HG03442 (cell line): ENCODE data around the gene SNAPC1.
A peak's percentile ranks its signal among the peaks of the same experiment; 100 is the strongest.
"Not testable (repeated sequence)": the region's sequence is repeated elsewhere in the genome, so short reads cannot be mapped to it uniquely, and the experiment has no call there.

Experiments used
- ATAC-seq: cut with Tn5 transposase; IDR thresholded peaks from one replicate; pipeline ENCODE4 v1.9.1; 2021; ENCODE audit warnings: mild to moderate bottlenecking, moderate library complexity; ENCODE audit not compliant: unreplicated experiment

The SNAPC1 gene

DNA sequence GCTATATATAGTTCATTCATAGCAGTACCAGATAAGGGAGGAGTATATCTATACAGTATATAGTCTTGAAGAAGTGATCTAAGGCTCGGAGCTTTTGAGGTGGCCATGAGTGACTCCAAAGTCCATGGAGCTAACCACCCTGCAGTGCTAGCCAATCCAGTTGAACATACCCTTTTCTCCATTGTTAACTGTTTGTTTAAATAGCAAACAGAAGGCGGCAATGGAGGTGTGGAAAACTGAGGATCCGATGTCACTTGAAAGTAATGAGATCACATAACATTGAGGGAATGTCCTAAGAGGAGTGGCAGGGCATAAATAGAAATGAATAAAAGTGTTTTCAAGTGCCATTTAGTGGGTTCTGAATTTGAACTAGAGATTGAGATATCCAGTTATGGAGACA lies 12.4 kb upstream of the SNAPC1 start:
- no peak for ATAC-seq

DNA sequence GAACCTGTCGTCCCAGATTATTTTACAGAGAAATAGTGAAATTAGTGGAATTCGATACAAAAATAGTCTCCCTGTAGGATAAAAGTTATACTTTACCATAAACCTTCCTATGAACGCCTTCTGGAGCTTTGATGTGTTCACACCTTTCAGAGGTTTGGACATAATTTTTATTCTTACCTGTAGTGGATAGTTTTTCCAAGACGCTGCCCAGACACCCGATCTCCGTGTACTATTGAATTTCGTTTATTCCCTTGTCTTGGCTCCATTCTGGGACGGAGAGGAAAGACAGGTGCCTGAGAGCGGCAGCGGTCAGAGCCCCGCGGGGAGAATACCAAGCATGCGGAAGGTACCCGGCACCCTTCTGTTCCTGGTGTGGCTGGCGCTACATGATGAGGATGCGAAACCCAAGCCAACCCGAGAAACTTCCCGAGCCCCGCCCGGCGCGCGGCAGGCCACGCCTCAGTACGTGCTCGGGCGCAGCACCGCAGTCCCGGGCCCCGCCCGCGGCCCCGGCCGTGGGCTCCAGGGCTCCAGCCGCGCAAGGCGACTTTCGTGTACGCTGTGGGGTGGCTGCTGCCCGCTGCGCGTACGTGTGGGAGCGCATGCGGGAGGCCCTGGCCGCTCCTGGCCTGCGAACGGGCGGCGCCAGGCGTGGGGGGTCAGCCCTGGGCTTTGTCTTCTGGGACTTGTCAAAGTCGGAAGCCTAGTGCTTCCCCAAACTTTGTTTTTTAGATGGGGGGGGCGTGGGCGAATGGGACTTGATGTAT lies 11.3 kb upstream of the SNAPC1 start:
- peak; percentile 90 for ATAC-seq

DNA sequence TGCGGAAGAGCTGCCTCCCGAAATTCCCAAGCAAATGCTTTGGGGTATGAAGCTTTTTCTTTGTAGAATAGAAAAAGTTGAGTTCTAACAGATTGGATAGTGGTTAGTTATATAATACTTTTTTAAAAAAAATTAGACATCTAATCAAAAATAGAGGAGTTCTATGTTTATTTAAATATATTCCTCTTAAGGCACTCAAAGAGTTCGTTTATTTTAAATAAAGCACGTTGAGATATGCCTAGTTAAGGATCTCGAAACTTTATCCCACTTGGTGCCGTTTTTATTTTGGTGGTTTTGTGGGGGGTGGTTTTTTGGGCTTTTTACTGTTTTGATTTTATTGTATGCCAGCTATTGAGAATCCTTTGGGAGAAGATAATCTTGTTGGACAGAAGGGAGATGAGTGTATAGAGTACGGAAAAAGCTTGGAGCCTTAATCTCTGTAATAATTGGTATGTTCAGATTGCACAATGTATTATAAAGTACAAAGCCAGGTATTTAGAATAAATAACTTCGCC lies 10.7 kb upstream of the SNAPC1 start:
- ATAC-seq, result no peak

DNA sequence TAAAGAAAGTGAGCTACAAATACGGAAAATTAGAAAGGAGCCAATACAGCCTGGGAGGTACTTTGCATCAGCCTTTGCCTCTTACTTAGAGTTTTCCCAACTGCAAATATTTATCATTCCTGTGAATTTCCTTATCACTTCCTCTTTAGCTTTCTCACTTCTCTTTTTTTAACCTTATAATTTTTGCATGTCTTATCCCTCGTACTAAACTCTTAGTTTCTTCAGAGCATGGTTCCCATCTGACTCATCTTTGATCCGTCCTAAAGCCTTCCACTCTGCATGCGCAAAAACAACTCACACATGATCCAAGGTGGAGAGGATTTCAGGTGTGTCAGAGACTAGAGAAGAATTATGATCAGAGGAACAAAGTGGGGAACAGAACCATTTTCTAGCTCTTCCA lies 9.6 kb upstream of the SNAPC1 start:
- peak; percentile 38 for ATAC-seq

DNA sequence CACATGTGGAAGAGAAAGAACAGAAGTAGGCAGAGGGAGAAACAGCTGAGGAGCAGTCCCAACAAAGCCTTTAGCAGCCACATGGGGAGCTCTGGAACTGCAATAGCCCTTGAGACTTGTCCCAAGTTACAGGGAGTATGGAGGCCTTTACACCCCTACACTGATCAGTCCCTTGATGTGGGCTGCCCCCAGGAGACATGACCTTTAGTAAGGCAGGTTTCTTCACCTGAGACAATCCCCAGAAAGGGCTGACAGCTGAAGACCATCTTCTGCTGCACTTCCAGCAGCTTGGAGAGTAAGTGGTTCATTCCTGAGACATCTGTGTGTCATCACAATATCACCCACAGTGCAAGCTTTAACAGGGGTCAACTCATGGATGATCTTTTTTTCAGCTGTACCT lies 8.6 kb upstream of the SNAPC1 start:
- no peak for ATAC-seq

DNA sequence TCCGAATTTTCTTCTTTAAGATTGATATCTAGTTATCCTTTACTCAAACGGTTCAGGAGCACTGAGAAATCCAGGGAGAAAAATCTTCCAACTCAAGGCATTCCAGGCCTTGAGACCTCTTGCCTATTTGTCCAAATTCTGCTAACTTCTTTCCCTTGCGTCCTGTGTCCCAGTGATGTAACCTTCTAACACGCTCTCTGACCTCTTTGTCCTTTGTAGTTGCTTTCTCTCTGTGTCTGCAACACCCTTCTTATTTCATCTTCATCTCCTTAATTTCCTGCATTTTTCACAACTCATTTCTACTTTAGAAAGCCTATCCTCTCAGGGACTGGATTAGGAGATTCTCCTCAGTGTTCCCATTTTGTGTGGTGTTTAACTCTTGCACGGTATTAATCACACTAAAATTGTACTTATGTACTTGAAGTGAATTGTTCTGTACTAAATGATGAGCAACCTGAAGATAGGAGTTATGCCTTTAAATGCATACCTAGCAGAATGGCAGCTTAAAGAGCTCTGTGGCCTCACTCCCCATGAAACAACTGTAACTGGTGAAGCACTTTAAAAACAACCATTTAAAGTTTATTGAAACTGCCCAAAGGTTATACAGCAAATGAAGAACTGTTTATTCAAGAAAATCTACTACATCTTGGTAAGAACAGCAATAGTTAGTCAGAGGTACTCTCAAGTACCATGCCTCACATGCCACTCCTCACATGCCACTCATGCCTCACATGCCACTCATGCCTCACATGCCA lies 7.4 kb upstream of the SNAPC1 start:
- ATAC-seq, result no peak

DNA sequence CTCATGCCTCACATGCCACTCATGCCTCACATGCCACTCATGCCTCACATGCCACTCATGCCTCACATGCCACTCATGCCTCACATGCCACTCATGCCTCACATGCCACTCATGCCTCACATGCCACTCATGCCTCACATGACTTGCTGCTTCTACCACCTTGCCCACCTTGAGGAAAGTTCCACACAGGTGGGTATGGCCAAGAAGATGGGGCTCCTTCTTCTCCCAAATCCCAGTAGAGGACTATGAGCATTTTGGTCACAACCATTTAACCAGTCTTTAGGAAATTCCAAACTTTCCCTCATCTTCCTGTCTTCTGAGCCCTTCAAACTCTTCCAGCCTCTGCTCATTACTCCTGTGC lies 6.9 kb upstream of the SNAPC1 start:
- ATAC-seq, result not testable (repeated sequence)

DNA sequence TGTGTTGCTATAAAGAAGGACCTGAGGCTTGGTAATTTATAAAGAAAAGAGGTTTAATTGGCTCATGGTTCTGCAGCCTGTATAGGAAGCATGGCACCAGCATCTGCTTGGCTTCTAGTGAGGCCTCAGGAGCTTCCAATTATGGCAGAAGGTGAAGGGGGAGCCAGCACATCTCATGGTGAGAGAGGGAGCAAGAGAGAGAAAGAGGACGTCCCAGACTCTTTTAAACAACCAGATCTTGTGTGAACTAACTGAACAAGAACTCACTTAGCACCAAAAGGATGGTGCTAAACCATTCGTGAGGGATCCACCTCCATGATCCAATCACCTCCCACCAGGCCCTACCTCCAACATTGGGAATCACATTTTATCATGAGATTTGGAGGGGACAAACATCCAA lies 6.1 kb upstream of the SNAPC1 start:
- no peak for ATAC-seq

DNA sequence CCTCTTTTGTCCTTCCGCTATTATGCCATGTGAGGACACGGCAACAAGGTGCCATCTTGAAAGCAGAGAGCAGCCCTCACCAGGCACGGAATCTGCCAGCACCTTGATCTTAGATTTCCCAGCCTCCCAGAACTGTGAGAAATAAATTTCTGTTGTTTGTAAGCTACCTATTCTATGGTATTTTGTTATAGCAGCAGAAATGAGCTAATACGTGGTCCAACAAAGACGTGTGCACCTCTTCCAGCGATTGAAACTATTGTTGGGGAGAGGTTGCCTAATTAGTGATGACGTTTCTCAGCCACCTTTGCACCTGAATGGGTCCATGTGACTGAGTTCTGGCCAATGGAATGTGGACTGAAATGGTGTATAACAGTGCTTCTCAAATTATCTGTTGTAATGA lies 2.3 kb upstream of the SNAPC1 start:
- ATAC-seq, result no peak

DNA sequence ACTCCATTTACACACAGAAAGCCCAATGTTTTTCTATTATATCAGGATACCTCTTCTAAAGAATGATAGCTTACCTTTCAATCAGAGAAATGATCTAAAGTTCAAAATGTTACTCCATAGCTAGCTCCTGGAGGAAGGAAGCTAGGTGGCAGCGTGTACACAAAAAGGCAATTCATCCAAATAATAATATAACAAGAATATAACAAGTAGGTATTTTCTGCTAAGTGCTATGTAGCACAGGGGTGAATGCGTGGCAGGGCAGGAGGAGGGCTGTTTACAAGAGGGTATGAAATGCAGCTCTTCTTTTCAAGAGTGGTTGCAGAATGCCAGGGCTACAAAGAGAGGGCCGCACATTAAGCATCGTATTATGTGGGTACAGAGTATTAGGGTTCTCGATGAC lies 663 bp upstream of the SNAPC1 start:
- ATAC-seq, result peak; percentile 2

DNA sequence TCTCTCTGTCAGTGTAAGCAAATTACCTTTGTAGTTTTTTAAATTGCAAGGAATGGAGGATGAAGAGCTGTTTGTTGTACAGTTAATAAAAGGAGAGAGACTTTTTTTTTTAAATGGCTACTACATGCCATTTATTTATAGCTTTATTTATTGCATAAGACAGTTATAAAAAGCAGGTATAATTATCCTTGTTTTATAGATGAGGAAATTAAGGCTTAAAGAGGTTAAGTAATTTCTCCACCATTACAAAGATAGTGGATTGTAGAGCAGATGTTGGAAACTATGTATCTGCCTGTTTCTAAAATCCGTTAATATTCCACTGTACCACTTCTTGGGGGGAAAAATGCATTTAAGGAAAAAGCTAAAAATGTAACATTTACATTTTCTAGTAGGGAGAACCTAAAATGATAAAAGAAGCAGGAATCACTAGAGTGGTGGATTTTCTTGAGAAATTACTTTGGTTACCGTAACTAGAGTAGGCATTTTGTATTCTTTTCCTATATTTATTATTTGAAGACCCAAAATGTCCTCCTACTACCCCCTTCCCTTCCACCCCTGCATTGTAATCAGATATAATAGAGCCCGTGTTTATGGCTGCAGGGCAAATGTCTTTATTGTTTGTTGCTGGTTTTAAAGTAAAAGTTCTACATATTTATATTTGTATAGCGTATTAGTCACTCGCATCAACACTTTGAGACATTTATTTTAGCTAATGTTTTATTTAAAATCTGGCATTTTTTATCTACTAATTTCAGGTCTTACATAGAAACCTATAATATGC lies 2.3 kb downstream of the SNAPC1 start:
- no peak for ATAC-seq

DNA sequence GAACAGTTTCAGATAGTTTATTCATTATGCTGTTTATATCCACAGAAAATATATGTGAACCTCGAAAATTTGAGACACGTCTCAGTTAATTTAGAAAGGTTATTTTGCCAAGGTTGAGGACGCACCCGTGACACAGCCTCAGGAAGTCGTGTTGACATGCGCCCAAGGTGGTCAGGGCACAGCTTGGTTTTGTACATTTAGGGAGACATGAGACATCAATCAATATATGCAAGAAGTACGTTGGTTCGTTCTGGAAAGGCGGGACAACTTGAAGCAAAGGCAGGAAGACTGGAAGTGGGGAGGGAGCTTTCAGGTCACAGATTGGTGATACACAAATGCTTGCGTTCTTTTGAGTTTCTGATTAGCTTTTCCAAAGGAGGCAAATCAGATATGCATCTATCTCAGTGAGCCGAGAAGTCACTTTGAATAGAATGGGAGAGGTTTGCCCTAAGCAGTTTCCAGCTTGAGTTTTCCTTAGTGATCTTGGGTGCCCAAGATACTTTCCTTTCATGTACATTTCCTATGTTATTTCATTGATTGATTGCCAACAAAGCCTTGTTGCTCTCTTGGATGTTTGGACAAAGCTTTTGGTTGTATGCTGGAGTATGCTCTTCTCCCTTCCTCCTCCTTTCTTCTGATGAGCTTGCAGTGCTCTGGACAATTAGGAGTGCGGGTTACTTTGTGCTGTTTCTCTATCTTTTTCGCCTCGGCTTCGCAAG lies 3.2 kb downstream of the SNAPC1 start:
- no peak for ATAC-seq

DNA sequence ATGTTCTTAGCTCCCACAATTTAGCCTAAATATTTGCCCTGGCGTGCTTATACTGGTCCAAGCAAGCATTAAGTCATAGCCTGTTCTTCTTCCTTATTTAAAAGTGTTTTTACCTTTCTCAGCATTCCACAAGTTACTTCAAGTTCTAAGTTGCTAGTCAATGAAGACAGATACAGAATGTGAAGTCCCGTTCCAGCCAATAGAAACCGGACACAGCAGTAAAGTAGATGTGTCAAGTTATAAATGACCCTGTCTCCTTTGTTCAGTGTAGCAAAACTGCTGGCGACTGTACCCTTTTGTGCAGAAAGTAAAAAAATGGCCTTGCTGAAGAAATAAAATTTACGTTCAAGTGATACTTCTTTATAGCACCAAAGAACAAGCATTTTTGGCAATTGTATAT lies 3.9 kb downstream of the SNAPC1 start:
- ATAC-seq, result no peak

DNA sequence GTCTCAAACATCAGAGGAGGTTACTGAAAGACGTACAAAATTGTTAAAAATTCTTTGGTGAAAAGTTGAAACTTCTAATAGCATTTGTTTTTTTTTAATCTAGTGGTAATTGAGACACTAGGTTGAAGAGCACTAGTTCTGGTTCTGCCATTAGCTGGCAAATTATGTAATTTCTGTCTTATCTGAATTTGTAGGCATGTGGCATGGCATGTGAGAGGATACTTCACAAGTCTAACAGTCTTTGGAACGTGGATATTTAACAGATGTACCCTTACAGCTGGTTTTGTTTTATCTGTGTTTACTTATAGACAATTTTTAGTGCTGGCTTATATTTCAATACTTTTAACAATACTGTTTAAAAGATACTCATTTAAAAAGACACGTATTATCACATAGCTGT lies 6.0 kb downstream of the SNAPC1 start:
- ATAC-seq, result no peak

DNA sequence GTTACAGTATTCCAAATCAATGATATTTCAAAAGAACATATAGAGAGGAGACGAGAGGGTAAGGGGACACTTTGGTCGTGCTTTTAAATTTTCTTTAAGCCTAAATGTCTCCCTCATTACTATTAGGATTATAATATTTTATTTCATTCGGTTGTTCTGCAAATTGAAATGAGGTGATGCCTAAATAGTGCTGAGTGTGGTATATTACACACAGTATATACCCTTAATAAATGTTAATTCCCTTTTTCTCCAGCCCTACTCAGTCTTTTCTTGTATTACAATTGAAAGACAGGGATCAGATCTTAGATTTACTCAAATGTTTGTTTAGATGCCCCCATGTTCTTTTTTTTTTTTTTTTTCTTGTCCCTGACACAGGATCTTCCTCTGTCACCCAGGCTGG lies 7.7 kb downstream of the SNAPC1 start:
- ATAC-seq, result no peak

DNA sequence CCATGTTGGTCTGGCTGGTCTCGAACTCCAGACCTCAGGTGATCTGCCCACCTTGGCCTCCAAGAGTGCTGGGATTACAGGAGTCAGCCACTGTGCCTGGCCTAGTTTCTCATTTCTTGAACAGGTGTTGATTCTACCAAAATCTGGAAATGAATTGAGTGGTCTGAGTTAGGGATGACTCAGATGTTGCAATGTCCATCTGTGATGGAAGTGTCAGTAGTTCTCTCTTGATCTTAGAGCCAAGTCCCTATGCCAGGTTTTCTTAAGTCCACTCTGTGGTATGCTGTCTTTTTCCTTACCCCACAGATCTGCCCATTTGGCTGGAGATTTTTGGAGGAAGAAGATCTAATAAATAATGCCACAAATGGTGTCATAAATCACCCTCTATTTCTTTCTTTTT lies 12.6 kb downstream of the SNAPC1 start:
- ATAC-seq, result no peak

DNA sequence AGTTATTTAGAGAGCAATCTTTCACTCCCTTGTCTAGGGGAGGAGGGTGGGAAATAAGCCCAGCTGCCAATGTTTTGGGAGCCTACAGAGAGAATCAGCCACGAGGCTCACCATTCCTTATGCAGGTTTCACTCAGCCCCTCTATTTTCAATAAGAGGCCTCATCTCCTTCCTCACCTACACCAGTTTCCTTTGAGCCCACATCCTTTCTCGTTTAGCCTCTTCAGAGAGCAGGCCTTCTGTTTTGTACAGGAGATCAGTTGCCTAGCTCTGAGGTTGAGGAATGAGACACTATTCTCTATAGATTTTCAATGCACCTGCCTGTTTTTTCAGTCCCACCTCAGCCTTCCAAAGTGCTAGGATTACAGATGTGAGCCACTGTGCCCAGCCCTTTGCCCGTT lies 17.9 kb downstream of the SNAPC1 start:
- ATAC-seq, result peak; percentile 58

DNA sequence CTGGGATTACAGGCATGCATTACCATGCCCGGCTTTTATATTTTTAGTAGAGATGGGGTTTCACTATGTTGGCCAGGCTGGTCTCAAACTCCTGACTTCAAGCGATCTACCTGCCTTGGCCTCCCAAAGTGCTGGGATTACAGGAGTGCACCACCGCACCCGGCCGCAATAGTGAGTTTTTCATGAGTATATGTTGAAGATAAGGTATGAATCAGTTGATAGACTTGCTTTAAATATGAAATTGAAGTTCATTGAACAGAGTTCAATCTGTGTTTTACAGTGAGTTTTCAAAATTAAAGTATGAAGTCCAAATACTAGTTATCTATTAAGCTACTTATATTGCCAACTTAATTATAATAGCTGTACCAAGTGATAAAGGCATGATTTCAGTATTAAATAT lies 35.1 kb downstream of the SNAPC1 start:
- ATAC-seq, result no peak

DNA sequence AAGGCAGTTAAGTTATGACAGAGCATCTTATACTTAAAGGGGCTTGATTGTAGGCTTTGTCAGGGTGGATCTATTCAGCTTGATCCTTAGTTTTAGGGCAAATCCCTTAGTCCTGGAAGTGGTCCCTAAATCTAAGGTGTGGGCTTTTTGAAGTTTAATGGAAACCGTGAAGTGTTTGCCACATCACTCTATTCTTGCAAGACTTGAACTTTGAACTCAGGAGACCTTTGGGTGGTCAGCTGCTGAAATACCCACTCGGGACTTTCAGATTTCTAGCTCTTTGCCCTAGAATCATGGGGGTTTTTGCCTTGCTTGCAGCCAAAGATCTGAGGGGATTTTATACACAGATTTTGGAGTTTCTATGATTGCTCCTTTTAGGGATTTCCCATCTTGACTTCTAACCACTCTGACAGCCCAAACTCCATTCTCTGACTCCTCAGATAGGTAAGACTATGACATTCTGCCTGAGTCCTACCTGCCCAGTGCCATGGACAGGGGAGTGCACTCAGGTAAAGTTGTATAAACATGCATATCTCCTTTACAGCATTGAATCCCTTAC lies 39.9 kb downstream of the SNAPC1 start:
- ATAC-seq, result no peak

DNA sequence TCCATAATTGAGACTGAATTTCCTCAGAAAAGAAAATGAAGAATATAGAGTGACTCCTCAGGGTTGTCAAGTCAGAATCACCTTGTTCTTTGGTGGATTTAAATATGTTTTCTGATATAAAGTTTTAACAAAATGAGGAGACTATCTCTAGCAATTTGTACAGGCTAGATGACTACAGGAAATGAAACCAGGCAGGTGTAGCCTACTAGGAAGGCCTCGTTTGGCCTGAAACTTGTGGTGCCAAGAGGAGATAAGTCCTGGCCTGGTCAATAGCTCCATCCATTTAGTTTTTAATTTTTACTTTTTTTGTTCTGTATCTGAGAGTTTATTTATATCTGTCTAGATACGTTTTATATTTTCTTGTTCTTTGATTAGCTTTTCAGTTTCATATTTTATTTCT lies 41.5 kb downstream of the SNAPC1 start:
- ATAC-seq, result peak; percentile 43

DNA sequence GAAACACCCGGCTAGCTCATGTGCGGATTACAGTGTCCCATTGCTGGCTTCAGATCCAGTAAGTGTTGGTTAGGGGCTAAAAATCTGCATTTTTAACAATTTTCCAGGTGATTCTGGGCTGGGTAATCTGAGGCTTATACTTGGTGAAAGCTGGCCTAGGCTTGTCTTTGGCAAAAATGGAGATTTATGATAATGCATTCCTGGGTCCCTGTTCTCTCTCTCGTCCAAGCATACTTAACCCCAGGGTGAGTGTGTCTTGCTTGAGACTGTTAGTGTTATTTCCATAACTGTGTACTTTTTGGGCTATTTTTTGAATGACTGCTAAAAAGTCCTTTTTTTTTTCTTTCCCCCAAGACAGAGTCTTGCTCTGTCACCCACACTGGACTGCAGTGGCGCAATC lies 43.2 kb downstream of the SNAPC1 start:
- ATAC-seq, result no peak
